BE2C (cell line): ENCODE results near the gene ZCCHC14.

Experiments
- DNase-seq: peaks from one replicate; pipeline ENCODE4 v3.0.0-alpha.2; 2020
- H3K27me3 ChIP-seq: fragments of 250-450 bp; sonication (Bioruptor Pico); 2 replicates; pipeline ENCODE4 v1.5.1; 2020; ENCODE audit warnings: mild to moderate bottlenecking
- H3K36me3 ChIP-seq: fragments of 250-450 bp; sonication (Bioruptor Pico); 2 replicates; pipeline ENCODE4 v1.5.1; 2020; ENCODE audit warnings: mild to moderate bottlenecking
- H3K4me1 ChIP-seq: fragments of 250-450 bp; sonication (Bioruptor Pico); 2 replicates; pipeline ENCODE4 v1.5.1; 2020
- H3K4me3 ChIP-seq: 2 replicates; pipeline ENCODE4 v1.5.1; 2011; ENCODE audit warnings: low read depth, low read length
- H3K9me3 ChIP-seq: fragments of 250-450 bp; sonication (Bioruptor Pico); 2 replicates; pipeline ENCODE4 v1.5.1; 2020
- TF ChIP-seq, protein P1 (sequence below): IDR thresholded peaks from 2 replicates; pipeline ENCODE4 v1.5.1; 2012; ENCODE audit warnings: mild to moderate bottlenecking, low read depth, low read length

The ZCCHC14 gene

GRCh38 chr16:87411375-87412271, 81.2 kb downstream of the ZCCHC14 start:
- Histone ChIP-seq H3K27me3 (no peaks in the 10 kb centered on the region), H3K4me1 (peaks cover 4% of the 10 kb centered on the region), H3K4me3 (no peak overlapping the region), H3K36me3 (peaks cover 78% of the 10 kb centered on the region), H3K9me3 (no peaks in the 10 kb centered on the region)
- DNase-seq: no peak
- TF ChIP-seq, protein P1, sequence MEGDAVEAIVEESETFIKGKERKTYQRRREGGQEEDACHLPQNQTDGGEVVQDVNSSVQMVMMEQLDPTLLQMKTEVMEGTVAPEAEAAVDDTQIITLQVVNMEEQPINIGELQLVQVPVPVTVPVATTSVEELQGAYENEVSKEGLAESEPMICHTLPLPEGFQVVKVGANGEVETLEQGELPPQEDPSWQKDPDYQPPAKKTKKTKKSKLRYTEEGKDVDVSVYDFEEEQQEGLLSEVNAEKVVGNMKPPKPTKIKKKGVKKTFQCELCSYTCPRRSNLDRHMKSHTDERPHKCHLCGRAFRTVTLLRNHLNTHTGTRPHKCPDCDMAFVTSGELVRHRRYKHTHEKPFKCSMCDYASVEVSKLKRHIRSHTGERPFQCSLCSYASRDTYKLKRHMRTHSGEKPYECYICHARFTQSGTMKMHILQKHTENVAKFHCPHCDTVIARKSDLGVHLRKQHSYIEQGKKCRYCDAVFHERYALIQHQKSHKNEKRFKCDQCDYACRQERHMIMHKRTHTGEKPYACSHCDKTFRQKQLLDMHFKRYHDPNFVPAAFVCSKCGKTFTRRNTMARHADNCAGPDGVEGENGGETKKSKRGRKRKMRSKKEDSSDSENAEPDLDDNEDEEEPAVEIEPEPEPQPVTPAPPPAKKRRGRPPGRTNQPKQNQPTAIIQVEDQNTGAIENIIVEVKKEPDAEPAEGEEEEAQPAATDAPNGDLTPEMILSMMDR: no peak

GRCh38 chr16:87410968-87411367, 81.9 kb downstream of the ZCCHC14 start:
- H3K36me3 ChIP-seq: peaks cover 74% of the 10 kb centered on the region
- H3K4me1 ChIP-seq: peaks cover 4% of the 10 kb centered on the region
- no peaks in the 10 kb centered on the region for H3K27me3 ChIP-seq
- DNase-seq: no peak
- H3K9me3 ChIP-seq: no peaks in the 10 kb centered on the region
- no peak overlapping the region for H3K4me3 ChIP-seq
- TF ChIP-seq, protein P1: peak; percentile 13; the same call in 1 of the 2 replicates

DNA sequence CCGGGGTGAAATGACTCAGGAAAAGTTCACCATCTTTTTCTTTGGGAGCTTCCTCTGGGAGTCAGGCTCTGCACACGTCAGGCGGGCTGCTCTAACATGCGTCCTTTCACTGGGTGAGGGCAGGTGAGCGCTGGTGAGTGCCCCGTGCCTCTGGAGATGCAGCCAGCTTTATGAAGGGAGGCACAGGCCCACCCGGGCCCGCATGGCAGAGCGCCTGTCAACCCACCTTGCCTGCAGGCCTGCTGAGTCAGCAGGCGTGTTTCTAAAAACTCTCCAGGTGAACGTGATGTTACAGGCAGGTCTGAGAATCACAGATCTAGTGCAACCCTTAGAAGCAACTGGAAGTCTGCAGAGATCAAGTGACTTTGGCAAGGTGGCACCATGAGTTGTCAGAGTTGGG, 82.3 kb downstream of the ZCCHC14 start:
- H3K4me1 ChIP-seq: peaks cover 4% of the 10 kb centered on the region
- no peak for DNase-seq
- no peak overlapping the region for H3K4me3 ChIP-seq
- no peaks in the 10 kb centered on the region for H3K27me3 ChIP-seq
- peaks cover 75% of the 10 kb centered on the region for H3K36me3 ChIP-seq
- TF ChIP-seq, protein P1: no peak
- H3K9me3 ChIP-seq: no peaks in the 10 kb centered on the region

DNA sequence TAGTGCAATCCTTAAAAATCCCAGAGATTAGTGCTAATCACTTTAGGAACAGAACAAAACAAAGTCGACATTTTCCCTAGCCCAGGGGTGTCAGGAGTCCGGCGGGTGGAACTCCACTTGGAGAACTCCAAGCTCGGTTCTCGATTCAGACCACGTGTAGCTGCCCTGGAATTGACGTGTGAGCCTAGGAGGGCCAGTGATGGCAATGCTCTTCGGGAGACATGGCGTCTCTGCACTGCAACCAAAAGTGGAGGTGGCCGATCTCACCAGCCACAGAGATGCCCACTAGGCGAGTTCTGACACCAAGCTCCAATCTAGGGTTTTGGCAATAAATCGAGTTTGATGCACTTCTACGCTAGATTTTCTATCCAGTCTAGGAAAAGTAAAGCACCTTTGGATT, 83.0 kb downstream of the ZCCHC14 start:
- peaks cover 4% of the 10 kb centered on the region for H3K4me1 ChIP-seq
- TF ChIP-seq, protein P1: no peak

GRCh38 chr16:87409153-87409552, 83.7 kb downstream of the ZCCHC14 start:
- Histone ChIP-seq H3K4me3 (no peak overlapping the region), H3K9me3 (no peaks in the 10 kb centered on the region), H3K36me3 (peaks cover 76% of the 10 kb centered on the region), H3K27me3 (no peaks in the 10 kb centered on the region), H3K4me1 (peaks cover 4% of the 10 kb centered on the region)
- no peak for DNase-seq
- TF ChIP-seq, protein P1: no peak

More for the DNA sequence above, 83.0 kb downstream of the ZCCHC14 start:
- H3K9me3 ChIP-seq: no peaks in the 10 kb centered on the region
- H3K4me3 ChIP-seq: no peak overlapping the region
- DNase-seq: no peak
- H3K27me3 ChIP-seq: no peaks in the 10 kb centered on the region
- peaks cover 75% of the 10 kb centered on the region for H3K36me3 ChIP-seq

DNA sequence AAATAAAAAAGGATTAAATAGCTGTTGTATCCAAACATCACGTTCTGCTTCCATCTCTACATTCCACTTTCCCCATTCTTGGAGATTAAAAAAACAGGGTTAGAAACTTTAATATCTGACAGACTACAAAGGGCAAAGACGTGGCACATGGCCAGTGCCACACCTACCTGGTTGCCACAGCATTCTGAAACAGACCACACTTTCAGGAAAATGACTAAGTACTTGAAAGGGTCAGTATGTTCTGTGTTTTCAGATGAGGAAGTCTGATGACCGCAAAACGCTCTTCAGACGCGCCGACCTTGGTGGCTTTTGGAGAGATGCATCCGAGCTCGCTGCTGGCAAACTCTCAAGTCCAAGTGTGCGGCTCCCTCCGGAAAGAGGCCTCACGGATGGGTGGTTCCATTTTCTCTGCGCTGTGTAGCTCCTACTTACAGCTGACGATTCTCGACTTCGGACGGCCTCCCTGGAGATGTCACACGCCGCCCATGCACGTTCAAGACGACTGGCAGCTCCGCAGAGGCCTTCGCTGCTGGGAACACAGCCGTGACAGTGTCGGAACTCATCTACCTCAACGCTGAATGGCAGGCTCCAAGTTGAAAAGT, 85.2 kb downstream of the ZCCHC14 start:
- Histone ChIP-seq H3K4me3 (no peak overlapping the region), H3K4me1 (peaks cover 4% of the 10 kb centered on the region), H3K9me3 (no peaks in the 10 kb centered on the region), H3K27me3 (no peaks in the 10 kb centered on the region), H3K36me3 (peaks cover 73% of the 10 kb centered on the region)
- TF ChIP-seq, protein P1: no peak
- DNase-seq: peak; percentile 40
